22Rv1 (cell line): ENCODE measurements around the gene SOX10.

Source experiments
- H3K27ac ChIP-seq: fragments of 450-650 bp; 2 replicates; pipeline ENCODE4 v1.5.1; 2017
- ZFX ChIP-seq: fragments of 450-650 bp; IDR thresholded peaks from 2 replicates; pipeline ENCODE4 v1.6.1; 2017; ENCODE audit warnings: antibody characterized with exemption, borderline replicate concordance
- TF ChIP-seq, protein P1 (sequence below): fragments of 450-650 bp; IDR thresholded peaks from 2 replicates; pipeline ENCODE4 v1.5.1; 2017; ENCODE audit warnings: mild to moderate bottlenecking

SOX10 gene

DNA sequence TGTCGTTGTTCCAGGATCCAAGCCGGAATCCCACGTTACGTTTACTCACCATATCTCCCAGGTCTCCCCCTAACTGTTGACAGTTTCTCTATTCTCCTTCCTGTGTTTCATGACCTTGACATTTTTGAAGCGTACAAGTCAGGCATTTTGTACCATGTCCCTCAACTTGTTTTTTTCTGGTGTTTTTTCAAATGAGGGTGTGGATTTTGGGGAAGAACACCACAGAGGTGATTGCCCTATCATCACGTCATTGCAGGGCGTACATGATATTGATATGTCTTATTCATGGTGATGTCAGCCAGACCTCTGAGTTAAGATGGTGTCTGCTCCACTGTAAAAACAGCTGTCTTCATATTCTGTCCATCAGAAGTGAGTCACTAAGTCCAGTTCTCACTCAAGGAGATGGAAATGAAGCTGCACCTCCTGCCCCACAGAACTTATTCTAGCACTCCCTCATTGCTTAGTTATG, 28.3 kb upstream of the SOX10 start:
- TF ChIP-seq, protein P1, sequence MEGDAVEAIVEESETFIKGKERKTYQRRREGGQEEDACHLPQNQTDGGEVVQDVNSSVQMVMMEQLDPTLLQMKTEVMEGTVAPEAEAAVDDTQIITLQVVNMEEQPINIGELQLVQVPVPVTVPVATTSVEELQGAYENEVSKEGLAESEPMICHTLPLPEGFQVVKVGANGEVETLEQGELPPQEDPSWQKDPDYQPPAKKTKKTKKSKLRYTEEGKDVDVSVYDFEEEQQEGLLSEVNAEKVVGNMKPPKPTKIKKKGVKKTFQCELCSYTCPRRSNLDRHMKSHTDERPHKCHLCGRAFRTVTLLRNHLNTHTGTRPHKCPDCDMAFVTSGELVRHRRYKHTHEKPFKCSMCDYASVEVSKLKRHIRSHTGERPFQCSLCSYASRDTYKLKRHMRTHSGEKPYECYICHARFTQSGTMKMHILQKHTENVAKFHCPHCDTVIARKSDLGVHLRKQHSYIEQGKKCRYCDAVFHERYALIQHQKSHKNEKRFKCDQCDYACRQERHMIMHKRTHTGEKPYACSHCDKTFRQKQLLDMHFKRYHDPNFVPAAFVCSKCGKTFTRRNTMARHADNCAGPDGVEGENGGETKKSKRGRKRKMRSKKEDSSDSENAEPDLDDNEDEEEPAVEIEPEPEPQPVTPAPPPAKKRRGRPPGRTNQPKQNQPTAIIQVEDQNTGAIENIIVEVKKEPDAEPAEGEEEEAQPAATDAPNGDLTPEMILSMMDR = no peak
- no peak for TF ChIP-seq ZFX
- H3K27ac ChIP-seq = no peak overlapping the region

DNA sequence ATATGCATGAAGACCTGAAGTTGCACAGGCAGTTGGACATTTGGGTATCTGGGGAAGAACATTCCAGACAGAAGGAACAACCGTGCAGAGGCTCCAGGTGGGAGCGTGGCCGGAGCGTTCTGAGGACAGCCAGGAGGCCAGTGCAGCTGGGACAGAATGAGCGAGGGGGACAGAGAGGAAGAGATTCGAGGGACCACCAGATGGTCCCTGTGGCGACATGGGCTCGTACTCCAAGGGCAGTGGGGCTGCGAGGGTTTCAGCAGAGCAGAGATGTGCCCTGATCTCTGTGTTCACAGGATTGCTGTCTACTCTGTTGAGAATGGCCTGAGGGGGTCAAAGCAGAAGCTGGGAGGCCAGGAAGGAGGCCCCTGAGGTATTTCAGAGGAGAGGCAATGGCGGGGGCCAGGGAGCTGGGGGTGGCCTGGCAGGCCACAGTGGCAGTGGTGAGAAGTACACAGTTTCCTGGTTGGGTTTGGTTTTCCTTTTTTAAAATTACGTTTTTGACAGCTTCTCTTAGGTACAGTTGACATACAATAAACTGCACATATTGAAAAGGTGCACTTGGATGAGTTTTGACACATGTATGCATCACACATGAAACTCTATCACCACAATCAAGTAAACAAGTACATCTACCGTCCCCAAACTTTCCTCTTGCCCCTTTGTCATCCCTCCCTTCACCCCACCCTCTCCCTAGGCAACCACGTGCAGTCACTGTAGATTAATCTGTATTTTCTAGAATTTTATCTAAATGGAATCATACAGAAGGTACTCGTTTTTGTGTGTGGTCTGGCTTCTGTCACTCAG, 24.8 kb upstream of the SOX10 start:
- TF ChIP-seq, protein P1 = no peak
- no peak for TF ChIP-seq ZFX
- no peak overlapping the region for H3K27ac ChIP-seq

DNA sequence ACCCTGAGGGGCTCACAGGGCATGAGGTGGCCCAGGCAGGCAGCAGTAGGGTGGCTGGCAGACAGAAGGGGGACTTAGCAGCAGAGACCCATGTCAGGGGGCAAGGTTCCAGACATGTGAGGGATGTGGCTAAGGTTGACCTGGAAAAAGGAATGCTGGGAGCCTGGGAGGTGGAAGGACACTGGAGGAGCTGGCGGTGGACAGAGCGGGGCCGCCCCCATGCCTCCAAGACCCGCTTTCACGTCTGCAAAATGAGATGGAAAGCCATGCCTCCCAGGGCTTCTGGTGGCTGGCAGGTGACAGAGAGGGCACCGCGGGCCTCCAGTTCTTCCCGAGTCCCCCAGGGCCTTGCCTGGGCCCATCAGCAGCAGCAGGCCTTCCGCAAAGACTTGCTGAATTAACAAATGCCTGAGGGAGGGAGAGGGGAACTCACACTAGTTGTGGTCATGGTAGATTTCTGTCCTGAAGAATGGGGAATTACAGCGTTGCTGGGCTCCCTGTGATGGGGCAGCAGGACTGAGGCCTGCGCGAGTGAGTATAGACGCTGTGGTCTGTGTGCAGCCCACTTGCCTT, 23.1 kb upstream of the SOX10 start:
- TF ChIP-seq, protein P1 = no peak
- TF ChIP-seq ZFX = no peak
- H3K27ac ChIP-seq = no peak overlapping the region

DNA sequence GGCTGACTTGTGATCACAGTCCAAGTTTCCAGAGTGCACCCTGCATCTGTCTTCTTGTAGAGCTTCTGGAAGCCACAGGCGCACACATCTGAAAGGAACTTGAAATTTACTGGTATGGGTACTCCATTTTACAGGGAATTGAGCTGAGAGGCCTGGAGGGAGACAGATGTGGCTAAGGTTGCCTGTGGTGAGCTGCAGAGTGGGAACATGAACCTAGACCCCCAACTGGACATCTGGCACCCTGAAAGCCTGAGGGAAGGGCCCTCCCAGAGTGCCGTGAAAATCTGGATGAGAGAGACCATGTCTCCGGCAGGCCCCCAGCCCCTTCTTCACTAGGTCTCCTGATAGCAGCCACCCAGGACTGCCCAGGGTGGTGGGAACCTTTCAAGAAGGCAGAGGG, 22.6 kb upstream of the SOX10 start:
- TF ChIP-seq, protein P1 = no peak
- no peak overlapping the region for H3K27ac ChIP-seq

DNA sequence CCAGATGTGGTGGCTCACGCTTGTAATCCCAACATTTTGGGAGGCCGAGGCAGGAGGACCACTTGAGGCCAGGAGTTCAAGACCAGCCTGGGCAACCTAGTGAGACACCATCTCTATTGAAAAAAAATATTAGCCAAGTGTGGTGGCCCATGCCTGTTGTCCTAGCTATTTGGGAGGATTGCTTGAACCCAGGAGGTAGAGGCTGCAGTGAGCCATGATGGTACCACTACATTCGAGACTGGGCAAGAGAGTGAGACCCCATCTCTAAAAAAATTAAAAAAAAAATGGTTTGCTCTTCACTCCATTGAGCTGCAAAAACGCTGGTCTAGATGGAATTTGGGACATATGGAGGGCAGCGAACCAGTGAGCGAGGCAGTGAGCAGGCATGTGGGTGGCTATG, 21.6 kb upstream of the SOX10 start:
- TF ChIP-seq, protein P1 = no peak
- no peak for TF ChIP-seq ZFX
- H3K27ac ChIP-seq = no peak overlapping the region

DNA sequence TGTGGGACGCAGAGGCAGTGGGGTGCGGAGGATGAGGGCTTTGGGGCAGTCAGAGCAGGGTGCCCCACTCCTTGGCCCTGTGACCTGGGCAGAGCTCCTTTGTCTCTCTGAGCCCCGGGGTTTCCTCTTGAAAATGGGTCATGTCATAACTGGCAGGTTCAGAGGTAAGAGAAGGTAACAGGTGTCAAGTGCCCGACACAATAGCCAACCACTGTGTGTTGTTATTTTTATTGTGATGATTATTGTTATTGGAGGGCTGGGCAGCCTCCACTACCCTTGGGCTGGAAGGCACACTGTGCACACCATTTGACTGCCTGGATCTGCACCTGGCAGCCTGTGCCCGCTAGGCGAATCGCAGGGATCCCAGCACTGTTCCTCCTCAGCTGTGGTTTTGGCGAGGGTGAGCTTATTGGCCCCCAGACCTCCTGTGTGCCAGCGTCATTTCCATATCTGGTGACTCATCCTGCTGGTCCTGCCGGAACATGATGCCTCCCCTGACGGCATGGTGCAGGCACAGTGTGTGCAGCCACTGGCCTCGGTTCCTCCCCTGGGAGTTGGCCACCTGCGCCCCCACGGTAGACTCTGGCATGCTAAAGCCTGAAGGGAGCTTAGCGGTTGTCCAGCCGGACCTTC, 15.4 kb upstream of the SOX10 start:
- TF ChIP-seq, protein P1 = no peak
- TF ChIP-seq ZFX = no peak
- H3K27ac ChIP-seq = no peak overlapping the region

DNA sequence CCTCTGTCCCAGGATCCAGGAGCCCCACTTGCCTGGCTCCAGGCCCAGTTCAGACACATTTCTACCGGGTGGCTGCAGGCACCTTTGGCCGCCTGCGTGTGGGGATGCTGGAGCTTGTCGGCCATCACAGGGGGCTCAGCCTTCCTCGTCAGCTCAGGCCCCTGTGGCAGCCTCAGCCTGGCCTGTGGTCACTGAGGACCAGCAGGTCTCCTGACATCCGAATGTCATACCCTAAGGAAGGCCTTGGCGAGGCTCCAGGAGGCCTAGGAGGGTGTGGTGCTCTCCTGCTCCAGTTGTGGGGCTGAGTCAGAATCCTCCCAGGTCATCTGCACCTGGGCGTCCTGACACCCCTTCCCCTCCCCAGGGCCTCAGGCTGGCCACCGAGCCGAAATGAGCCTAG, 14.9 kb upstream of the SOX10 start:
- no peak for TF ChIP-seq ZFX
- TF ChIP-seq, protein P1 = no peak
- no peak overlapping the region for H3K27ac ChIP-seq
